SHP77 (cell line): ENCODE results near the gene FRMD4A.
"Not testable (repeated sequence)": the region's sequence is repeated elsewhere in the genome, so short reads cannot be mapped to it uniquely, and the experiment has no call there.

Experiments
- DNase-seq, 2 experiments: peaks; one replicate each; lab custom pipeline; 2025; lab: John Stamatoyannopoulos, UW

FRMD4A gene

DNA sequence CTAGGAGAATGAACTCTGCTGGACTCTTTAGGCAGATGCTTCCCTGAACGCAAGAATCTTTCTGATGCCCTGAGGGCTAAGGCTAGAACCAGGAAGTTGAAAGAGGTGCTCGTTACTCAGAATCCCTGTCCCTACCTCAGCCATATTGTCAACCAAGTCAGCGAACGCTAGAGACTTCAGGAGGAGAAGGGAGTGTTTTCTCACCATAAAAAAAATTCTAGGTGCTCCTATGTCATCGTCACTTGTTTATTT is 384.6 kb downstream of the FRMD4A start:
- DNase-seq, result no peak

DNA sequence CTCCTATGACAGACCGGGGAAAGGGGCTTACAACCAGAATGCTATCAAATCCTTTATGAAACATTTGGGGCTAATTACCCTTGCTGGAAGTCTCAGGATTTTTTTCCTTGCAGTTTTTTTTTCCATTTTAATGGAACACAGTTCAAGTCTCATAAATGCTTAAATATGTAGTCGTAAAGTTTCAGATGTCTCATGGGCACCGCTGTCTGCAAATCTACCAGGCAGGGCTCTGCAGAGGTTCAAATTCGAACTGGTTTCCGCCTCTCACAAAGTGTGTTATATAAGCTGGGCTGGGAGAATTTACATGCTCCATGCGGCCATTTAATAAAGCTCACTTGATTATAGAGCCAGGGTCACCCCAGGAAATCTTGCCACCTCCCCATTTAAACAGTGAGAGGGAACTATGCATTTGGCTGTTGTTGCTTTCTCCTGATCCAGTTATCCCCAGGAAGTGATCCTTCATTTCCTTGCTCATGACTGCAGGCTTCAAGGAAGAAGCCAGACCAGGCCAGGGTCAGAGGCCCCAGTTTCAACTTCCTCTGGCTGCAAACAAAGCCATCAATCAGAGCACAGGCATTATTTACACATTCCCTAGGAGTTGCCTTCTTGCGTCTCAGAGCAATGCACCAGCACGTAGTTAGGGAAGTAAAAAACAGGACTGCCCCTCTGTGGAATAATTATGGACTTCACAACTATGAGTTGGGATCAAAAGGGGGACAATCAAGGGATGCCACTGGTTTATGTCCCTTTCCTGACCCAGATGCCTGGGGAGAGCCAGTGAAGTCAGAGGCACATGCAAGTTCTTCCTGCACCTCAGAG is 385.1 kb downstream of the FRMD4A start:
- DNase-seq, result no peak

DNA sequence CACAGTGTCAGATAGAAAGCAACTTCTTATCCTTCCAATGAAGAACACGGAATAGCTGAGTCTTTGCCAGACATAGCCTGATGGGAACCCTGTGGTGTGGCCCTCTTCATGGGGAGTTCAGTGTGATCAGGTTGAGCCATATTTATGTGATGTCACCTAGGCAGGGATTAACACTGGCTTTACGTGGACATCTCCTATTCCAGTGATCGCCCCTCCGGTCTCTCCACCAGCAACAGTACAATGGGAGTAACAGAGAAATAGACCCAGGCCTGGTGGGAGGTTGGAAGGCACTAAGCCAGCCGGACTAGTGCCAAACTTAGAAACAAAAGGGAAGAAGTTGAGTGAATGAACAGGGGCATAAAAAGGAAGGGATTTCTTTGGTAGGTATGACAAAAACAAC is 385.9 kb downstream of the FRMD4A start:
- DNase-seq, result no peak

DNA sequence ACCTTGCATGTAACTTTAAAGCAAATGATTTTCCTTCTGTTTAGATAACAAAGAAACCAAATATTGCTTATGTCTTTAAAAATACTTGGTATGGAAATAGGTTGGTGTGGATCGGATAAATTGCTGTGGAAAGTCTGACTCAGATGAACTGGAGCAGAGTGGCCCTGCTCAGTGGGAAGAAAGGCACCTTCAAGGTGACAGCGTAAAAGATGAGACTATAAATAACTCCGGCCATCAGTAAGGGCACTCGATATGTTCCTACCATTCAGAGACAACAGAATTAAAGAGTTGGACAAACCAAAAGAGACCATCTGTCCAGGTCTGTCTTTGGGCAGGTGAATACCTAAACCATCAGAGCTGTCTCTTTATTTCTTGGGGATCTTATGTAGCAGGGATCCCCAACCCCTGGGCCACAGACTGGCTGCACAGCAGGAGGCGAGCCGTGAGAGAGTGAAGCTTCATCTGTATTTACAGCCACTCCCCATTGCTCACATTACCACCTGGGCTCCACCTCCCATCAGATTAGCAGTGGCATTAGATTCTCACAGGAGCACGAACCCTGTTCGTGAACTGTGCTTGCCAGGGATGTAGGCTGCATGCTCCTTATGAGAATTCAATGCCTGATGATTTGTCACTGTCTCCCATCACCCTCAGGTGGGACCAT is 386.9 kb downstream of the FRMD4A start:
- DNase-seq, result no peak

DNA sequence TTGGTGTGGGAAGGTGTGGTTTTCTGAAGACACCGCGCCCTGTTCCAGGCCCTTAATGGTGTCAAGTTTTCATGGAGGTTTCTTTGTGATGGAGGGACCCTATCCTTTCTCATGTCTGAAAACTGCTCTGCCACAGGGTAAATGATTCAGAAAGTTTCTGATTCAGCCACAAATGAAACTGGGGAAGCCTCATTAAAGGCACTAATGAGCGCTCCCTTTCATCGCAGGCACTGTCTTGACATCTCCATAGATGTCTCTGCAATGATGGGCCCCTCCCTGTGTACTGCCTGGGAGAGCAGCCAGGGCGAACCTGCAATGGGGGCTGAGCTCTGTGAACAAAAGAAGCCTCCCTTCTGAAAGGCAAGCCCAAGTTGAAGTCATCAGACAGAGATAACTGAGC is 388.7 kb downstream of the FRMD4A start:
- DNase-seq, result no peak

DNA sequence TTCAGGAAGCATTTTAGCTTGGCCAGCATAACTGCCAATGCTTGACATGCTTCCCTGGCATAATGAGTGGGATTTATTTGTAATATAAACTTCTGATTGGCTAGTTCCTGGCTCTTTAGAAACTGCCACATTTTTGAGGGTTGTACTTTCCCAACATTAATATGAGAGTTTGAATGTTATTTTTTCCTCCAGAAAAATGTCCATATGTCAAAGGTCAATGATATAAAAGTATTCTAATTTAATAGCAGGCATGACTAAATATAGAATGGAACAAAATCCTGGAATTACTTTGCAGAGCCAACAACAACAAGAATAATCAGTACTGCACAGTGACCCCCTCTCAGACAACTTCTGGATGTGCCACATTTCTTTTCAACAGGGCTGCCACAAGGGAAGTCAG is 391.3 kb downstream of the FRMD4A start:
- no peak for DNase-seq

DNA sequence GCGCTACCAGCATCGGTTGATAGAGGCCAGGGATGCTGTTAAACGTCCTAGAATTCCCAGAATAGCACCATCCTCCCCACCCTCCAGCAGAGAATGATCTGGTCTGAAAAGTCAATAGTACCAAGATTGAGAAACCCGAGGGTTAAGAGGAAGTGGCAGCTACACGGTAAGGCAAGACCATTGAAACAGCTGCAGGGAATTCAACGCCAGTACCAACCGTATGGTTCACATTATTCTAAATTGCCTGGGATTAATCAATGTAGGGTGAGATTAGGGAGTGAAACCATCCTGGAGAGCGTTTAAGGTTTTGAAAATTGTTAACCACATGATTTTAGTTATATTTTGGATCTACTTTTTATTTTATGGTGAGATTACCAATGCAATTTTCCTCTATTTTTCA is 391.8 kb downstream of the FRMD4A start:
- no peak for DNase-seq

DNA sequence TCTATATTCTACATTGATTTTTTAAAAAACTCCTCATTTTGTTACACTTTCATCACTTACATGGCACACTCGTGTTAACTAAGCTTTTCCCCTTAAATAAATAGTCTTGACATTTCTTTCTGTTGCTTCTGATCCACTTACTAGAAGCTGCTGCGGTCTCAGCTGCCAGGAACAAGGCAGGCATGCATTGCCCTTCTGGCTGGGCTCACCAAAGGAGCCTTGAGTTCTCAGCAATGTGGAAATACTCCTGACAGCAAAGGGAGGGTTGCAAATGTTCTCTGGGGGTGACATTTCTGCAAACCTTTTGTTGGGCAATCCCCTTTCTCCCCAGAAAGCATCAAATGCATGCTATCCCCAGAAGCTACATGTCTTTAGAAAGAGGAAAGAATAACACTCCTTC is 393.9 kb downstream of the FRMD4A start:
- no peak for DNase-seq

DNA sequence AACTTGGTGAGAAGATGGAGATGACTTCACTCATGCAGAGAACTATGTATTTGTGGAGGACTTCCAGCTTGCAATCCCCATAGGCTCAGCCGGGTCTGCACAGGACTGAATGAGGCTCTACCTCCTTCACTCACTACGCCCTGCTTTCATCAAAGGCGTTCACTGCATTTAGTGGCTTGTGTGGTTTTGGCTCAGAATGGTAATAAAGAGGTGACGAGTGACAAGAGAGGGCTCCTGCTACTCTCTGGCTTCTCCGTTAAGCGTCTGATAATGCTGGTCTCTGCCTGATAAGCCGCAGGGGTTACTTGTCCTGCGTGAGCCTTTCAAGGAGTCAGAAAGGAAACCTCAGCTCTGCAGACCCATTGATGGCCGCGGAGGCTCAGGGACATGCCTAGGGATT is 400.6 kb downstream of the FRMD4A start:
- no peak for DNase-seq

DNA sequence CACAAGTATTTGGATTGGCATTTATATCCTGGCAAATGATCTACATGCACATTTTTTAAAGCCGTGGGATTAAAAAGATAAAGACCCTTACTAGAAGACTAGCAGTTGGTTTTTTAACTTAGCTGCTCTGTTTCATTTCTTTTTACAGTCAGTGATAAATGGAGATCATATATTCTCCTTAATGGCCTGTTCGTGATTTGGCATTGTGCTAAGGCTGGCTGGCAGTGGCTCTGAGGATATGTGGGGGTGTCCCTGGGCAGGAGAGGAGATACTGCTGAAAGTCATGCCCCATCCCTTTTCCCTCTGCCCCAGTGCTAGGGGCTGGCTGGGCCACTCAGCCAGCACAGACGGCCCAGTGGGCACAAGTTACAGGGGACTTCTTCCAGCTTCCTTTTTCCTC is 402.3 kb downstream of the FRMD4A start:
- no peak for DNase-seq

DNA sequence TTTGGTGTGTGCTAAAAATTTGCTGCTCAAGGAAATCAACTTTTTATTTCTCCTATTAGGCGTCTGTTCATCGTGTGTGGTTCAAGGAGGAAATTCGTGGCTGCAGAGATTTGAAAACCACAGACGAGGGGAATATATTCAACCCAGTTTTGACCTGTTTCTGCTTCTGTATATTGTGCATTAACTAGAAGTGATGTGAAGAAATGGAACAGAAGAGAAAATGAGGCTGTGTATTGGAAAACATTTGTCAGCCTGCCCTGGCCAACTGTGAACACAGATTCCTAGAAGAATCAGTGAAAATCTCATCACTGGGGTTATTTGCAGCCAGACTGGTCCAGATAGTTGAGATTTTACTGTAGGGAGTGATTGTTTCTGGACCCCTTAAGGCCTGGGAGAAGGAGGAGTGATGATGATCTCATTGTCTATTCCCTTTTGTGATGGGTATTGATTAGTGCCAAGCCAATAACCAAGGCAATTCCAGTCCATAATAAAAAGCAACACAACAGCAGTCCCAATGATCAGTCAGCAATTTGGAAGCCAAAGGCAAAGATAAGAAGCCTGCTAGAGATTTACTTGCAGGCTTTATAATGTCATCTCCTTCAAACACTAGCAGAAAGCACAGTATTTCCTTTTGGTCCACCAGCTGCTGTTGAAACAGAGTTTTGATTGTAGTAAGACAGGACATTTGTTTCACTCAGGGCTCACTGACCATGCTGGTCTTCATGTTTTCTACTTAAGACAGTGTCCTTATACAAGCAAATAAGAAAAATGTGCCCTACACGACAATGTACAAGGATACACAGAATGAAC is 404.5 kb downstream of the FRMD4A start:
- no peak for DNase-seq

DNA sequence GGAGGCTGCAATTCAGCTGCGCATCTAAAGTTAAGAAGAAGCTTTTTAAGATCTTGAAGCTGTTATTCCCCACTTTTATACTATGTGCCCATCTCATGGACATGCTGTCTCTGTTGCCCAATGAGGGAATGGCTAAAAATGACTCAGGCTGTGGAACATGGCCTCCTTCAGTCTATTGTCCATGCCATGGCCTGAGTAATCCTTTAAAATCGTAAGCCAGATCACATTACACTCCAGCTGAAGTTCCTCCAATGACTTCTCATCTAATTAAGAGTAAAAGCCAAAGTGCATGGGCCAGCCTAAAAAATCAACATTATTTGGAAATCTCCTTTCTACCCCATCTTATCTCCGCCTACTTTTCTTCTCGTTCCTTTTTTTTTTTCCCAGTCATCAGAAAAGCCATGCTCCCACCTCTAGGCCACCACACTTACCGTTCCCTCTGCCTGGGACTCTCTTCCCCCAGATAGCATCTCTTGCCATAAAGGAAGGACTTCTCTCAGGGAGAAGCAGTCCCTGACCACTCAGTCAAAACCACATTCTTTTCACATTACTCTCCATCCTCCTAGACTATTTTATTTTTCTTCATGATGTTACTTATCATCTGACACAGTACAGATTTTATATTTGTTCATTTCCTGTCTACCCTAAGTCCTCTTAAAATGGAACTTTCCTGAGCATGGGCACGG is 406.5 kb downstream of the FRMD4A start:
- no peak for DNase-seq

DNA sequence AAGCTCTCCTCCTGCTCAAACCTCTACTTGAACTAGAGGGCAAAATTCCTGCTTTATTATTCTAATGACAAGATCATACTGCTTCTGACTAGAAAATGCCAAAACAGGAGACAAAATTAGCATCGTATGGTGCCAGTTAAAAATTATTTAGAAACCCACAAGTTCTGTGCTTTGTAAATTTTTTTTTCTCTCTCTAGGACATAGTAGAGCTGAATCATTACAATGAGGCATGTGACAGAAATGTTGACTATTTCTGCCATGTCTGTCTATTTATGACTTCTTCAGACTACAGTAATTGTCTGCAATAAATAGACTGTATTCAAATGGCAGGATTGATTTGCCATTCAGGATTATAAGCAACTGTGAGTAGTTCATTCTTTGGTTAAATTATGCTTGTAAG is 408.1 kb downstream of the FRMD4A start:
- DNase-seq, result no peak

DNA sequence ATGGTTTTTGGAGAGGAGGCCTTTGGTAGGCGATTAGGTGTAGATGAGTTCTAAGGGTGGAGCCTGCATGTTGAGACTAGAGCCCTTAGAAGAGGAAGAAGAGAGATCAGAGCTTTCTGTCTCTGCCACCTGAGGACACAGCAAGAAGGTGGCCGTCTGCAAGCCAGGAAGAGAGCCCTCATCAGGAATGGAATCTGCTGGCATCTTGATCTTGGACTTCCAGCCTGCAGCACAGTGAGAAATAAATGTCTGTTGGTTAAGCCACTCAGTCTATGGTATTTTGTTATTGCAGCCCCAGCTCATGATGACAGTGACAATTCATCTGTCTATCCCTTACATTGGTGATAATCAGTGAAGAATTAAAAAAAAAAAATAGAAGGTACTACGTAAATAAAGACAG is 408.8 kb downstream of the FRMD4A start:
- no peak for DNase-seq

DNA sequence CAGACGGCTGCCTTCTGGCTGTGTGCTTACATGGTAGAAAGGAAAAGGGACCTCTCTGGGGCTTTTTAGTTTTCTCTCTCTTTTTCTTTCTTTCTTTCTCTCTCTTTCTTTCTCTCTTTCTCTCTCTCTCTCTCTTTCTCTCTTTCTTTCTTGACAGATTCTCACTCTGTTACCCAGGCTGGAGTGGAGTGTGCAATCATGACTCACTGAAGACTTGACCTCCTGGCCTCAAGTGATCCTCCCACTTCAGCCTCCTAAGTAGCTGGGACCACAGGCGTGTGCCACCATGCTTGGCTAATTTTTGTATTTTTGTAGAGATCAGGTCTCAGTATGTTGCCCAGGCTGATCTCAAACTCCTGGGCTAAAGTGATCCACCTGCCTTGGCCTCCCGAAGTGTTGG is 409.6 kb downstream of the FRMD4A start:
- DNase-seq, result not testable (repeated sequence)

DNA sequence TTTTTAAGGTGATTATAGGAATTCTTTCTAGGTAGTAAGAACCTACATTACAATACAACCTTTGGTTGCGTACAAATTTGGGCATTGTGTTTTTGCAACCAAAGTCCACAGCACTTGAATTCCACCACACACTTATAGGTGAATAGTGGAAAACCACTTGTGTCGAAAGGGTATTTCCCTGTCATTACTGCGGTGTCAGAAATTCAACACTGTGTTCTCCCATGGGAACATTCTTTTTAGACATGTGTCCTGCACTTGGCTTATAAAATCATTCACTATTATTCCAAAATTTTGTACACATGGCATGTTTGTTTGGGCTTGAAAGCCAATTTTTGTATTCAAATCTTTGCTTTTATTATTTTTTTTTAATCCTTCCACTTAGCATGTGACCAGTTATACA is 410.3 kb downstream of the FRMD4A start:
- DNase-seq, result no peak

DNA sequence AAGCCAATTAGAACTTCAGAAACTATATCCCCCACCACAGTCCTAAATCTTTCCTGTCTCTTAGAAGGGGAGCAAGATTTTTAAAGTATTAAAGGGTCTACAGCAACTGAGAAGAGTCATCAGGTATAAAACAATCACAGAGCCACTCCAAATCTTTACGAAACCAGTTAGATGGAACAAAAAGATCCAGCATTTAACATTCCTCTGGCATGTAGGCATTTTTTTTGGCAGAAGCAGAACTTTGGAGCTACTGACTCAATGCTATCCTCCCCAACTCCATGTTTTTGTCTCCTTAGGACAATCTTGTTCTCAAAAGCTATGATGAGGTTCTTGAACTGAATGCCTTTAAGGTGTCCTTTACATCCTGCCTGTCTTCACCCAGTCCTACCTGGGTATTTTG is 410.7 kb downstream of the FRMD4A start:
- no peak for DNase-seq

DNA sequence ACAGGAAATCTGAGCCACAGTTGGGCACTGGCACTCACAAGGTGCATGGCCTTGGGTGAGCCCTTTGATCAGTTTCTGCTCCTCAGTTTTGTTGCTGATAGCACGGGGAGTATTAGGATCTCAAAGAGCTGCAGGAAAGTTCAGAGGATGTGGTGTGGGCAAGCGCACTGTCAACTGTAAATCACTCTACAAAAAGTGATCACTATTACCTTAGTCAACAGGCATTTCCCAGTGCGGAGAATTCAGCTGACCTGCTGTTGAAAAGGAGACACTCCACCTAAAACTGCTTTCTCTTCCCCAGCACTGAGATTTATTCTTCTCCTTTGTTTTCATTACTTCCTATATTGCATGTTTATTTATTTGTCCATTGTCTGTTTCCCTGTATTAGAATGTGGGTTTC is 412.9 kb downstream of the FRMD4A start:
- DNase-seq, result no peak

DNA sequence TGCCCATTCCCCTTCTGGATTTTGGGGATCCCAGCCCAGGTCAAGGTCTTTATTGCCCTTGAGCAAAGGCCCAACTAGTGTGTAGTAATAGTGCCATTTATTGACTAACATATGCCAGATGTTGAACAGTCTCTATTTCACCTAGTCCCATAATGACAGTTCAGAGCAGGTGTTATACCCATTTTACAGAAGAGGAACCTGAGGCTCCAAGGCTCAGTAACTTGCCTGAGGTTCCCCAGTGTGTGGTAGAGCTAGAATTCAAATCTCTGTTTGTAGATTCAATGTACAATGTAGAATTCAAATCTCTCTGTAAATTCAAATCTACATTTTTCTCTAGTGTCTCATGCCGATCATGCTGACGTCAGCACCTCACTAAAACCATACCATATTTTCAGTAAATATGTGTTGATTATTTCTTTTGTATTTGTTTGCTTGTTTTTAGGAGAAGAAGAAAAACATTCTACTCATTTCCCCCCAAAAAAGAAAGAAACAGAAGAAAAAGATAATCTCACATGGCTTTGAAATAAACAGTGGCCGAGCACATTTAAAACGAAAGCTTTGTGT is 414.3 kb downstream of the FRMD4A start:
- DNase-seq, result no peak

DNA sequence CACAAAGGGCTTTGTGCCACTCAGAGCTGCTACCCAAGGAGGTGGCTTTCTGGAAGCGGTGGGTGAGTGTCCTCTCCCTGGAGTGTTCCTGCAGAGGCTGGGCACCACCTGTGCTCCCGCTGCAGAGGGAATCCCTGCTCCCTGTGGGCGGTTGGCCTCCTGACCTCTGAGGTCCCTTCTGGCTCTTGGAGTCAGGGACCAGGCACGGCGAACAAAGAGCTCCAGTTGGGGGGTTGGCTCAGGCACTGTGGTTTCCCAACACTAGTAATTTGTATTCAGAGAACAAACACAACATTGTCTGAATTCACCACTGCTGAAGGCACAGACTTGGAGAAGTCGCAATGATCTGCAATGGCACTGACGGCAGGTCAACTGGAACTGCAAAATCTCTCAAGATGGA is 415.0 kb downstream of the FRMD4A start:
- DNase-seq, result no peak

DNA sequence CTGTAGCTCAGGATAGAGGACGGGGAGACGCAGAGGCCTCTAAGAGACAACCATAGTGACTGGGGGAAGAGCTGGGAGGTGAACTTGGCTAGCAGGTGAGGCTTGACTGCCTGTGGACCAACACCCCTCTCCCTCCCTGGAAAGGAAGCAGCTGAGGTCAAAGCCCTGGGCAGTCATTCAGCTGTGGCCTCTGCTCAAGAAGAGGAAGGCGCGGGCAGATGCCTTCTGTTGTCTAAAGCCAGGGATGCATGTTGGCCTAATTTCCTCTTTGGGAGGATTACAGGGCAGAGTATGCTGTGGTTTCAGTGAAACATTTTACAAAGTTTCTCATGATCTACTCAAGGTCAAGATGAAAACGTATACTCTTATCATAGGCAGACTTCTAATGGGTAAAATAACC is 416.8 kb downstream of the FRMD4A start:
- no peak for DNase-seq

DNA sequence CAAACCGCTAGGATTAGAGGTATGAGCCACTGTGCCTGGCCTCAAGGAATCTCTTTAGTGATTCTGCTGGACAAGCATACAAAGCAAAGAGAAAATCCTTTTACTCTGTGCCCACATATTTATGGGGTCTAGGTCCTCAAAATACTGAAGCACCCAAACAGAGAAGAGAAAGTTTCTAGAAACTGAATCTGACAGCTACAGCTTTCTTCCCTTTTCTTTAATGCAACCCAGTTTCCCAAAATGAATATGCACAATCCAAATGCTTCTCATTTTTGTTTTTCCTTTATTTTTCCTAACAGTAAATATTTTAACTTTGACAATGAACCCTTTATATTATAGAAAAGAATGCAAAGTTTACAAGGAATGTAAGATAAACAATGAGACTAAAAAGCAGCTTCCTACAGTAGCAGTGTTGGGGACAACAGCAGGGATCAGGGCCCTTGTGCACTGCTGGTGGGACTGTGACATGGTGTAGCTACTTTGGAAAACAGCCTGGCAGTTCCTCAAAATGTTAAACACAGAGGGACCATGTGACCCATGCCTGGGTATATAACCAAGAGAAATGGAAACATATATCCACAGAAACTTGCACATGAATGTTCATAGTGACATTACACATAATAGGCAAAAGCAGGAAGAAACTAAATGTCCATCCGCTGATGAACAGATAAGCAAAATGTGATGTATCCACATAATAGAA is 418.8 kb downstream of the FRMD4A start:
- DNase-seq, result no peak
